ENCODE measurements around the gene PROM1.
A peak's percentile ranks its signal among the peaks of the same experiment; 100 is the strongest.

The PROM1 gene

DNA sequence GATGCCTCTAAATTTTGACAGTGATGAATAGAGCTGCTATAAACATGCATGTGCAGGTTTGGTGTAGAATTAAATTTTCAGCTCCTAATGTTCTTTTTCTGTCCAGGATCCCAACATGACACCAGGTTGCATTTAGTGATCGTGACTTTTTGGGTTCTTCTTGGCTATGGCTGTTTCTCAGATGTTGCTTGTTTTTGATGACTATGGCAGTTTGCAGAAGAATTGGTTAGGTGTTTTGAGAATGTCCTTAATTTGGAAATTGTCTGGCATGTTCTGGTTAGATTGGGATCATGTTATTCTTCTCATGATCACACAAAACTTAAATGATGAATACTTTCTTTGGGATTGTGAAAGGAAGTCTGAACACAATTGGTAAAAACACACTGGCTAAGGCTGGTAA lies 141.5 kb downstream of the PROM1 start:
- no peak for ATAC-seq
- no peak for DNase-seq

DNA sequence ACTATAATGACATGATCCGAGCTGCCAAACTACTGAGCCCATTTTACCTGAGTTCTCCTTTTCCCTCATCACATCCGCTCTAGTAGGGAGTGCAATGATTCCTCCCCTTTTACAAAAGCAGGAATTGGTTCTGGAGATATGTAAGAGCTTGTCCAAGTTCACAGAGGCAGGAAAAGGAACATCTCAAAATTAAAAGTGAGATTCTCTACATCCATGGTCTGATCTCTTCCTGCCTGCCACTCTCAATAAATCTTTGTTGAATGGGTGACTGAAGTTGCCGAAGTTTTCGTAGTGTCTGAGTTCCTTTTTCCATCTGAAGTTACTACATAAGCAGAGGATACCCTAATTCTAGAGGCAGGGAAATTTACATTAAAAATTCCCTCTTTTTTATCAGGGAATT lies 145.2 kb downstream of the PROM1 start, which contains the start of gene FGFBP1:
FGFBP1 (minus strand) TSS at position 101 of the 400 bp plus-strand sequence. CDS start 2,108 bp downstream, outside the sequence.
- ATAC-seq (no peak), DNase-seq (no peak)

DNA sequence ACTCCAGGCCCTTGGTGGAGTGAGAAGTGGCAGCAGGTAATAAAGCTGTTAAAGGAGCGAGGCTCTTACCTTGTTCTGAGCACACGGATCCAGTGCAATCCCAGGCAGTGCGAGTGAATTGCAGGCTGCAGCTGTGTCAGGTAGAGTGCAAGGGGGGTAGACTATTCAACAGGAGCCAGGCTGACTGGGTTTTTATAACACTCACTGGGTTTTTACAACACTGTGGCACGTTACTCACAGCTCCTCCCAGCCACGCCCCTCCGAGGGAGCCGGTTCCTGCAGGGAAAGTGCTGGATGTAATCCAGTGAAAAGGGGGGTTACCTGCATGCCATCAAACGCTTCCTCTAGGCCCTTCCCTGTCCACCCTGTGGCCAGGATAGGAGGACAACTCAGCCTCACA lies 145.6 kb downstream of the PROM1 start:
- ATAC-seq (no peak), DNase-seq (no peak)

DNA sequence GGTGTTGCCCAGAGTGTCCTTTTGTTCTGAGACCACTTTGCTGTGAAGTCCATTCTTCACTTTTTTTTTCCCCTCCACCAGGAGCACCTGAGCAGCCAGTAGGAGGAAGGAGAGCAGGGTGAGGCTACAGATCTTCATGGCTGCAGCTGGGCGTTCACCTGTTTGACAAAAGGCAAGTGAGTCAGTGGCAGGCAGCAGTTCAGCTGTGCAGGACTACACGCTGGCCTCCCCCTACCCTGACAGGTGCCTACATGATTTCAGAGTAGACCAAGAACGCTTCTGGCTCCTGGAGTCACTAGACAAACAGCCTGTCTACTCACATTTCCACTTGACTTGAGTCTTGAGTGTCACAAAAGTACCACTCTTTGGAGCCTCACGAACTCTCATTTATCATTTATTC lies 147.3 kb downstream of the PROM1 start:
- no peak for ATAC-seq
- no peak for DNase-seq

DNA sequence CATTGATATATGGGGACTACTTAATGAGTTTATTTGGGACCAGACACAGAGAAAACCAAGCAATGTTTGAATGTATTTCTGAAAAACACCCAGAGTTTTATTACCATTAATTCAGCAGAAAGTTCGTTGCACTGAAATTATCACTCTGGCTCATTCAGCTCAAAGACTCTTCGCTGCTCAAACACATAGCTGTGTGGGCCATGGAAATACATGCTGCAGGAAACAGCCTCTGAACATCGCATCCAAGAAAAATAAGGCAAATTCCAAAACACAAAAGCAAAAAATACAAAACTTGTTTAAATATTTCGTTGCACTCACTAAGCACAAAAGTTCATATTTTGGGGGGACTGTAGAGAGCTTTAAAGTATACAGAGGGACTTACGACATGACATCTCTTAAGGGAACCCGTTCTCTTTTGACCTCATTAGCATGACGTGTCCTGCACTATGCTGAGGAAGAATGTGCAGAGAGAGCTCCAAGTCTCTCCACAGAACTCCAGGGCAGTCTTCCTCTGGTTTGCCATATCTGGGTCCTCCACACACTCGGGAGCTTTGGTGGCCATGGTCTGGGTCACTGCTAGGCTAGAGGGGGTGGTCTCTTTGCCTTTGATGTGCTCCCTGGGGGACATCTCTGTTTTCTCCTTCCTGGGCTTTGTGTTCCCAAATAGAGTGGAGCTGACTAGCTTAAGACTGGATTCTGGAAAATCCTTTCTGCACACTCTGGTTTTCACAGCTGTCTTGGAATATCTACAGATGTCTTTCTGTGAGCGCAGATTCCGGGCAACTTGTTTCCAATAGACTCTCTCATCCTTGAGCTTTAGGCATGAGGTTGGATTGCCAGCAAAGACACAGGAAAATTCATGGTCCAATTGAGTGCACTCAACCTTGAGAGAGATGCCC lies 148.1 kb downstream of the PROM1 start:
- DNase-seq (no peak), ATAC-seq (no peak)

DNA sequence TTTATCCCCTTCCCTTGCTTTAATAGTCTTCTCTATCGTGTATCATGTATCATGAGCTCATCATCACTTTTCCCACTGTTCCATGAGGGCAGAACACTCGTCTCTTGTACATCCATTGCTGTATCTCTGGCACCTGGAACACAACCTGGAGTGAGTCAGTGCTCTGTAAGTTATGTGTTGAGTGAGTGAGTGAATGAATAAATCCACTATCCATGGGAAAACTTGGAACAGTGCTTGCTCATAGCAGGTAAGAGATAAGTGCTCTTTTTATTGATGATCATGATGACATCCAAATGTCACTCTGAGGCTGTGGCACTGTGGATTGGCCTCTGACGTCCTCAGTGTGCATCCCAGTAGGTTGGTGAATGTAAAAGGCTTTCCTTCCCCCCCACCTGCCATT lies 149.6 kb downstream of the PROM1 start:
- ATAC-seq (no peak), DNase-seq (no peak)

DNA sequence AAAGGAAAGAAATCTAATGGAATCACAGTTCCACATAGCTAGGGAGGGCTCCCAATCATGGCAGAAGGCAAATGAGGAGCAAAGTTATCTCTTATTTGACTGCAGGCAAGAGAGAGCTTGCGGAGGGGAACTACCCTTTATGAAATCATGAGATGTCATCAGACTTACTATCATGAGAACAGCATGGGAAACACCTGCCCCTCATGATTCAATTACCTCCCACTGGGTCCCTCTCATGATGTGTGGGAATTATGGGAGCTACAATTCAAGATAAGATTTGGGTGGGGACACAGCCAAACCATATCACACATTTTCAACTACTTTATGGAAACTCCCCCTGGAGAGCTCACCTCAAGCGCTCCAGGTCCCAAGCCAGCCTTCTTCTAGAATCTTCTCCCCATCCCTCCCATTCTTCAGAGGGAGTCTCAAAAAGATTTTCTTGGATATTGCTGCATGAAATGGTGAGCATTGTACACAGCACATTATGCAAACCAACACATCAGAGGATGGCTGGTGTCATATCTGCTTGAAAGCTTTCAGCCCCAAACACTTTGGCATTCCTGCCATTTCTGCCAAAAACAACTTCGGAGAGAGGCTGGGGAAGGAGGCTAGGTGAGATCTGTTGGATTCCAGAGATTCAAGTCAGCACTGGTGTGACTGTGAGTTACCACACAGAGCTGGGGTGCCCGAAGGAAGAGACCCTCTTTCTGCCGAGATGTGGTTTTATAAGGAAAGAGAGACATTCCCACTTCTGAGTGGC lies 152.2 kb downstream of the PROM1 start:
- ATAC-seq: no peak
- no peak for DNase-seq

DNA sequence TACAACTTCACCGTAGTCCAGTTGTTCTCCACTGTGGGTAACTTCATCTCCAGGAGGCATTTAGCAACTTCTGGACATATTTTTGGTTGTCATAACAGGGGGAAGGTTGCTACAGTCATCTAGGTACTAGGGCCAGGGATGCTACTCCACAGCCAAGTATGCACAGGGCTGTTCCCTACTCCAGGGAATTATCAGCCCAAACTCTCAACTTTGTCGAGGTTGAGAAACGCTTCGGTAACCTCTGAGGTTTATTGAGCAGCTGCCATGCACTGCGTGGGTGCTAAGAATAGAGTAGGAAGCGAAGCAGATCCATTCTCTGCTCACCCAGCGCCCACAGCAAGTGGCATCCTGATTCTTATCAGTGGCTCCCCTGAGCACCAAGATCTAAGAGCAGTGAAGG lies 153.5 kb downstream of the PROM1 start:
- ATAC-seq: peak; percentile 44
- DNase-seq: no peak

DNA sequence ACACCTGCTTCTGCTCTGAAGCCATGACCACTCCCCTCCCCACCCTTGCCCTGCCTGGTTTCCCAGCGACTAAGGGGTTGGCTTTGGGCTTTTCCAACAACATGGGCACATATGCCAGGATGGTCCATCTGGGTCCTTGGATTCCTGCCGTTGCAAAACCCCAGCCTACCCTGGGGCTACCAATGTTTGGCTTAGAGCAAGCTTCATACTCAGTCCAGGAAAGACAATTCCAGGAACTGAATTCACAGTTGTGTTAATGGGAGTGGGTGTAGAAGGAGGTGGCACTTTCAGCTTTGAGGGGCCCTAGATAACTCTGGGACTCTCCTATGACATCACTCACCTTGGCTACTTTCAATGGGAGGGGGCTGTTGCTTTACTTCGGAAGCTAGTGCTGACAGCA lies 154.3 kb downstream of the PROM1 start:
- ATAC-seq: no peak
- DNase-seq: no peak

DNA sequence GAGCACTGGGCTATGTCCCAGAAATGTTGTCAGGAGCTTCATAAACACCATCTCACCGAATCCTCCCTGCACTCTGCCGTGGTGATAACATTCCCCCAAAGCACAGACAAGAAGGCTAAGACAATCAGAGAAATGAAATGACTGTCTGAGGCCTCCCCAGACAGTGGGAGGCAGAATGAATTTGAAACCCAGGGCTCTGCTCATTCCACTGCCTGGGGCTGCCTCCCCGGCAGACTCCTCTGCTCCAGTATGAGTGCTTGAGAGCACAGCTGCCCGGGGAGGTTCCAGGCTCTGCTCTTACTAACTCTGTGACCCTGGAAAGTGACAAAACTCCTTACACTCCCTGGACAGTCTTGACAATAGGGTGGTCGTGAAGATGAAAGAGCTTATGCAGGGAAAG lies 154.9 kb downstream of the PROM1 start:
- peak; percentile 24 for ATAC-seq
- no peak for DNase-seq

DNA sequence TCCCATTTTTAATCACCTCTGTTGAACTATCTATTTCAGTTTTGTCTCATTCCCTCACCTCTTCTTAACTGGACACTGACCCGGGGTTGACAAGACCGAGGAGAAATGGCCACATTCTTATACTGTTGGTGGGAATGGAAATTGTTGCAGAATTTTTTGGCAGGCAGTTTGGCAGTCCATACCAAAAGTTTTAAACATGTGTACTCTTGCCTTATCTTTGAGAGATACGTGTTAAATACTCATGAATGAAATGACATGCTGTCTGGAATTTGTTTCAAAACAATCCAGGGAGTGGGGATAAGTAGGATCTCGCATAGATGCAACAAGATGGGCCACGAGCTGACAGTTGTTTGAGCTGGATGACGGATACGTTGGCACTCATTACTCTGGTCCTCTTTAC lies 157.3 kb downstream of the PROM1 start:
- no peak for ATAC-seq
- no peak for DNase-seq

DNA sequence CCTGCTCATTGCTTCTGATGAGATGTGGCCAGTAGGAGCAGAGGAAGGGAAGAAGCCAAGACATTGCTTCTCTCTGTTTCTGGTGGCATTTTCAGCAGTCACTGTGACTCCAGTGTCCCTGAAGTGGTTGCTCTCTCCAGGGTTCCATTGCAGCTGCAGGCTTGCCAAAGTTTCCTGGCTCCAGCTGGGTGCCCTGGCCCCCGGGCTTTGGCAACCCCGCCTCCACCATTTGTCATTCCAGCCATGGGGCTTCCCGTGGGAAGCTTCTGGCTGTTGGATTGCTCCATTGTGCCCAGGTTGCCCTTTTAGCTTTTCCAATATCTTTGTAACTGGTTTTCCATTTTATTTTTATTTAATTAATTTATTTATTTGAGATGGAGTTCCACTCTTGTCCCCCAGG lies 158.0 kb downstream of the PROM1 start:
- no peak for DNase-seq
- no peak for ATAC-seq

DNA sequence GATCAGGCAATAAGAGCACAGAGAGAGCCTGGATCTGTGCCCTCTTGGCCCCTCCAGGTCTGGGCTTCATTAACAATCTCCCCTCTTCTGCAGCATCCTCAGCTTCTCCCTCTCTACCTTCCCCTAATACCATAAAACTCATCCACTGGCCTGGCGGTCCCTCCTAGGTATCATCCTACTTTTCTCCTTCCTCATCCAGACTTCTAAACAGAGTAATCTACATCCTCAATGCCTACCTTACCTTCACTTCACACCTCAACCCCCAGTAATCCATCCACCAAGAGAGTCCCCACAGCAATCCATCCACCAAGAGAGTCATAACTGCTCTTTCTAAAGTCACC lies 162.3 kb downstream of the PROM1 start:
- no peak for DNase-seq
- ATAC-seq: no peak

DNA sequence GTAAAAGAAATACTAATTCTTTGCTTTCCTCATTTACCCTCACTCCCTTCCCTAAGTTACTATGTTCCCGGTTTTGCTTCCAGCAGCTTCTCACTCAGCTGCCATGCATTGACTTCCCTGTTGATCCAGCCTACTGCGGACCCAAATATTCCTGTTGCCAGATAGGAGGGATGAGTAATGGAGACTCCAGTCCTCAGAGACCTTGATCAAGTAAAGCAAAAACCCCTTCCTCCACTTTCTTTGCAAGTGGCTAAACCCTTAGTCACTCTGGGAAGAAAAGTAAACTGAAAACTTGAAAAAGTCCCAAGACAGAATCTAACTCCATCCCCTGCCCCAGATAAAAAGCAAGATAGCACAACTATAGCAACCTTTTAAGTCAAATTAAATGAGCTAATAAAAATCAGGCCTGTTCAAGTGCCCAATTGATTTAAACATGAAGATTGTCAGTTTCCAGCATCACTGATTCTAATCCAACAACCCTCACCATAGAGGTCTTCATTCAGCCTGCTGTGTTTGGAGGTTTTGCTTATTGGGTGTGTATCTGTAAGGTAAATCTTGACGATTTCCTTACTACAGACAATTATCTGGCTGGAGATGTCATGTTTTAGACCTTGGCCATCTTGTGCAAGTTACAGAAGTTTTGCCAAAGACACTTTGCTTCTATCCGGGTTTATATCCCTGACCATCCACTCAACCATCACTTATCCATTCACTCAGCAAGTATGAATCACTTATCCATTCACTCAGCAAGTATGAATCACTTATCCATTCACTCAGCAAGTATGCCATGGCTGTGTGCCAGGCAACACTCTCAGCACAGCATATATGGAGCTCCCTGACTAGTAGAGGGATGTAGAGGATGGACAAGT lies 162.9 kb downstream of the PROM1 start:
- no peak for ATAC-seq
- no peak for DNase-seq

DNA sequence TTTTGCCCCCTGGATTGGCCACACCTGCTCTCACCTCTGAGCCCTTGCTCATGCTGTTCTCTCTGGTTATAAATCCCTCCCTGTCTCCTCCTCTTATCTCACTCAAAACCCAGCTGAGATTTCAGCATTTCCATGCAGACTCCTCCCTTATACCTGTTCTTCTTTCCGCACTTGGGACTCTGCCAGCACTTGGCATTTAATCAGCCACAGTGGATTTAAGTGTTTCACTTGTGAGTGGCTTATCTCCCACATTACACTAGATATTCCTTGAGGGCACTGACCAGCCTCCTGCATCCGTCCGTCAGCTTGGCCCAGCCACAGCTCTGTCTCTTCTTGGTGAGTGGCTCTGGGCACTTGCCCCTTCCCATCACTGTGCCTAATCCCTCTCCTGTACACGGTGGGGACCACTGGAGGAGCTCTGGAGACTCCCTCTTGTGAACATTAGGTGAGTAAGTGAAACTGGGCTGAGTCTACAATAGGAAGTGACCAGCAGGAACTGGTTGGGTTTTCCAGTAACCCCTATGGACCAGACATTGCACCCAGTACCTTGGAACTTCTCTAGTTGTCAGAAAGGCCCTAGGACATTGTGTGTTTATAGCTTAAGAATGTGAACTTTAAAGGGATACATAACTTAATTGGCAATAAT lies 165.2 kb downstream of the PROM1 start:
- no peak for ATAC-seq
- DNase-seq: no peak

All from stimulated activated naive CD8-positive, alpha-beta T cell treated with anti-CD3 and anti-CD28 coated beads, Interleukin-15, Interleukin-2, amounts not matched to agents 100 U/mL and 50 U/mL, for 24 hours (primary cell).